Non-pigmented ciliary epithelial cell (primary cell): ENCODE data around the gene ATP6V1B1.

ENCODE experiments used
- DNase-seq: peaks from one replicate; pipeline ENCODE4 v3.0.0-alpha.2; 2010; ENCODE audit warnings: low read depth

Gene ATP6V1B1

GRCh38 chr2:70927138-70927537, 8.6 kb upstream of the ATP6V1B1 start:
- no peak for DNase-seq

GRCh38 chr2:70927641-70928040, 8.1 kb upstream of the ATP6V1B1 start:
- DNase-seq: no peak

GRCh38 chr2:70928366-70928765, 7.3 kb upstream of the ATP6V1B1 start:
- no peak for DNase-seq

- DNase-seq: no peak
These were observed 5.0 kb upstream of the ATP6V1B1 start for GRCh38 chr2:70930371-70931329.

GRCh38 chr2:70931376-70932000, 4.2 kb upstream of the ATP6V1B1 start:
- DNase-seq: no peak

- no peak for DNase-seq
These were observed 3.0 kb upstream of the ATP6V1B1 start for GRCh38 chr2:70932631-70933230.

GRCh38 chr2:70934981-70935380, 719 bp upstream of the ATP6V1B1 start:
- no peak for DNase-seq

- no peak for DNase-seq
These were observed 672 bp downstream of the ATP6V1B1 start for GRCh38 chr2:70936165-70936978.

- no peak for DNase-seq
These were observed 1.5 kb downstream of the ATP6V1B1 start for GRCh38 chr2:70936979-70937811.

GRCh38 chr2:70937866-70938585, 2.3 kb downstream of the ATP6V1B1 start:
- DNase-seq: no peak

- DNase-seq: no peak
These were observed 2.9 kb downstream of the ATP6V1B1 start for GRCh38 chr2:70938586-70938950.

GRCh38 chr2:70939001-70939838, 3.5 kb downstream of the ATP6V1B1 start:
- no peak for DNase-seq

- DNase-seq: no peak
These were observed 4.3 kb downstream of the ATP6V1B1 start for GRCh38 chr2:70939839-70940580.

GRCh38 chr2:70941186-70941585, 5.5 kb downstream of the ATP6V1B1 start:
- DNase-seq: no peak

GRCh38 chr2:70941701-70942100, 6.0 kb downstream of the ATP6V1B1 start:
- DNase-seq: no peak

- DNase-seq: no peak
These were observed 6.9 kb downstream of the ATP6V1B1 start for GRCh38 chr2:70942396-70943204.

GRCh38 chr2:70943205-70943871, 7.6 kb downstream of the ATP6V1B1 start:
- no peak for DNase-seq
